RPMI7951 (cell line): Measurements from ENCODE around the gene NMU. TPM values are rescaled to one million over a fixed set of nuclear protein-coding genes. Genes with fewer than 3 reads are reported as not detected.
"Not testable (repeated sequence)": the region's sequence is repeated elsewhere in the genome, so short reads cannot be mapped to it uniquely, and the experiment has no call there.

Experiments used
- DNase-seq: peaks from one replicate; pipeline ENCODE4 v3.0.0-alpha.2; 2012; ENCODE audit warnings: low read depth
- total RNA-seq: library from RNA; depleted of rRNA; stranded (reverse); fragments of >200 nt; shearing (Covaris generic); gene quantifications from 2 replicates; pipeline ENCODE4 v1.2.3, GENCODE V29; 2014; rRNA removed

Gene NMU
- total RNA-seq, 1 experiment from 2014 or later, result 5.5 TPM

GRCh38 chr4:55560096-55560495 is 76.0 kb downstream of the NMU start:
- DNase-seq, result no peak

DNA sequence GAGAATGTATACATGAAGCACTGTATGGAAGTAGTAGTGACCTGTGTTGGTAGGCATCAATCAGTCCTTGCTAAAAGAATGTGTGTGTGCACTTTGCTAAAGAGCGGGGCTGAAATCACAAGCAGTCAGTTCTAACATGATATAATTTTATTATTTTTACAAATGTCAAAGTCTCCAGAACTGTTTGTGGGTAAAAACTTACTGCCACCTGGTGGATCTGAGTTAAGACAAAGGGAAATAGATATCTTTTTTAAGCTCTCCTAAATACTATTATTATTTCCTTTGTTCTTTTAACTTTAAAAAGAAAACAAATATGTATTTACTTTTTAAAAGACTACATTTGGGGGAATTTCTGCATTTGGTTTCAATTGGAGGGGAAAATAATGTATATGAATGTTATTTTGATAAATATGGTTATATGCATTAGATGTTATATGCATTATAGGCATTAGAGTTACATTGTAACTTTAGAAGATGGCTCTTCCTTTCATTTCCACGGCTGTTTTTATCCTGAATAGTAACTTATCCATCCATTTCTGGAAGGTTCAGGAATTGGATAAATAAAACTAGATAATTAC is 81.6 kb downstream of the NMU start:
- DNase-seq, result peak; percentile 49

DNA sequence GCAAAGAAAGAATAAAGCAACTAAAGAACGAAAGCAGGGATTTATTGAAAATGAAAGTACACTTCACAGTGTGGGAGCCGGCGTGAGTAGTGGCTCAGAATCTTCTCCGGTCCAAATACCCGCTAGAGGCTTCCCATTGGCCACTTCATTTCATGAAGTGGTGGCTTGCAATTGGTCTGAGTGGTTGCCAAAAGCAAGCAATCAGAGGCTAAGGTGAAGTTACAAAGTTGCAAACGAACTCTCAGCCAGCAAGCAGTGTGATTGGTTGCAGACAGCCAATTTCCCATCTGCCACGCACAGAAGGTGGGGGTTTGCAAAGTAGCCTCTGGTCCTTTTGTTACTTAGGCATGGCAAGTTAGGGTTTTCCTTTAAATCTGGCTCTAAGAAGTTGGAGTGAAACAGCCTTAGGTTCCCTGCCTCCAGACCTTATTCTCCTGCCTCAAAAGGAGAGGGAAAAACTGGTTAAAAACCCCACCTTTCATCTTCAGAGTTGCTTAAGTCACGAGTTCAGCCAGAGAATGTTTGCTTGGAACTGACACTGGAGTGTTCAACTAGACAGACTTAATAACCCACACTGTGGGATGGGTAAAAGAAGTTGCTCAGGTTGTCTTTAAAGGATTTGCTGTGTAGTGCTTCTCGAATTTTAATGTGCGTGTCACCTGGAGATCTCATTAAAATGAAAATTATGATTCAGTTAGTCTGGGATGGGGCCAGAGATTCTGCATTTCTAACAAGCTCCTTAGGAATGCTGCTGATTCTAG is 82.5 kb downstream of the NMU start:
- peak; percentile 93 for DNase-seq

- not testable (repeated sequence) for DNase-seq
These were observed 84.1 kb downstream of the NMU start for GRCh38 chr4:55551964-55552363.

- peak; percentile 59 for DNase-seq
These were observed 86.2 kb downstream of the NMU start for GRCh38 chr4:55549888-55550287.

DNA sequence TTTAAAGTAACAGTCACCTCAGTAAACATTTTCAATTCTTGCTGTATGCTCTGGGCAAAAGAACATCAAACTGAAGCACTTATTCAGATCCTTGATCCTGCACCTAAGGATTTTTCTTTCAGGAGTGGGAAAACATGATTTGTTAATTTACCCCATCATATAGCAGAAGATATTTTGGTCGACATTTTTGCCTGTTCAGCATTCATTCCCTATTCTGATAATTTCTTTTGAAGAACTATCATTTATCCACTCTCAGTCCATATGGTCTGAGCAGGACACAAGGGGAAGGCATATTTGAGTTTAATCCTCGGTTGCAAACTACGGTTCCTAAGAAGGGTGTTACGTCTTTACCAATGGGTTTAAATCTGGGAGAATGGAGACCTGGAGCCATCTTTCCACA is 88.2 kb downstream of the NMU start:
- DNase-seq, result no peak

DNA sequence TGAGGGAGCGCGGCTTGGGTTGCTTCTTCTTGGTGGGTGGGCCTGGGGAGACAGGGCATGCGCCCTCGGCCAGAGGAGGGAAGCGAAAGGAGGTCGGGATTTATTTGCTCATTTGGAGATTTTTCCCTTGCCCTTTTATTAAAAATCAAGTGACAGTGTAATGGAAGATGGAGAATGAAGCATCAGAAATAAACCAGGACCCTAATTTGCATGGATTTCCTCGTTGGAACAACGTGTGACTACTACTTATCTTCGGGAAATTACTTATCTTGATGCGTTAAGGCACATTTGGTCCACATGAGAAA is 88.7 kb downstream of the NMU start:
- DNase-seq, result no peak

GRCh38 chr4:55546756-55547465 is 89.2 kb downstream of the NMU start, which contains the start of gene CLOCK:
CLOCK (minus strand) TSS chr4:55546909; CDS start chr4:55482785, 64,124 bp downstream.
- peak; percentile 80 for DNase-seq

GRCh38 chr4:55546506-55546755 is 89.7 kb downstream of the NMU start:
- DNase-seq, result no peak

- peak; percentile 64 for DNase-seq
These were observed 90.2 kb downstream of the NMU start for GRCh38 chr4:55545641-55546505.

Other genes with a start within 250 kb of the NMU start
- 96.1 and 101 TPM in 2 replicates for gene TMEM165, start 240.3 kb downstream of the NMU start, total RNA-seq
- gene CLOCK, start 89.4 kb downstream of the NMU start, total RNA-seq, result 26.0 and 27.7 TPM in 2 replicates
- gene PDCL2, start 44.1 kb downstream of the NMU start, total RNA-seq, result not detected in 2 replicates
- gene EXOC1L, start 183.5 kb upstream of the NMU start, total RNA-seq, result not detected in 2 replicates
- 27.7 and 29.1 TPM in 2 replicates for gene EXOC1, start 217.3 kb upstream of the NMU start, total RNA-seq